ENCODE measurements around the gene CENPE. TPM values are rescaled to one million over a fixed set of nuclear protein-coding genes. Genes with fewer than 3 reads are reported as not detected.
"Not testable (repeated sequence)": the region's sequence is repeated elsewhere in the genome, so short reads cannot be mapped to it uniquely, and the experiment has no call there.

The CENPE gene, protein sequence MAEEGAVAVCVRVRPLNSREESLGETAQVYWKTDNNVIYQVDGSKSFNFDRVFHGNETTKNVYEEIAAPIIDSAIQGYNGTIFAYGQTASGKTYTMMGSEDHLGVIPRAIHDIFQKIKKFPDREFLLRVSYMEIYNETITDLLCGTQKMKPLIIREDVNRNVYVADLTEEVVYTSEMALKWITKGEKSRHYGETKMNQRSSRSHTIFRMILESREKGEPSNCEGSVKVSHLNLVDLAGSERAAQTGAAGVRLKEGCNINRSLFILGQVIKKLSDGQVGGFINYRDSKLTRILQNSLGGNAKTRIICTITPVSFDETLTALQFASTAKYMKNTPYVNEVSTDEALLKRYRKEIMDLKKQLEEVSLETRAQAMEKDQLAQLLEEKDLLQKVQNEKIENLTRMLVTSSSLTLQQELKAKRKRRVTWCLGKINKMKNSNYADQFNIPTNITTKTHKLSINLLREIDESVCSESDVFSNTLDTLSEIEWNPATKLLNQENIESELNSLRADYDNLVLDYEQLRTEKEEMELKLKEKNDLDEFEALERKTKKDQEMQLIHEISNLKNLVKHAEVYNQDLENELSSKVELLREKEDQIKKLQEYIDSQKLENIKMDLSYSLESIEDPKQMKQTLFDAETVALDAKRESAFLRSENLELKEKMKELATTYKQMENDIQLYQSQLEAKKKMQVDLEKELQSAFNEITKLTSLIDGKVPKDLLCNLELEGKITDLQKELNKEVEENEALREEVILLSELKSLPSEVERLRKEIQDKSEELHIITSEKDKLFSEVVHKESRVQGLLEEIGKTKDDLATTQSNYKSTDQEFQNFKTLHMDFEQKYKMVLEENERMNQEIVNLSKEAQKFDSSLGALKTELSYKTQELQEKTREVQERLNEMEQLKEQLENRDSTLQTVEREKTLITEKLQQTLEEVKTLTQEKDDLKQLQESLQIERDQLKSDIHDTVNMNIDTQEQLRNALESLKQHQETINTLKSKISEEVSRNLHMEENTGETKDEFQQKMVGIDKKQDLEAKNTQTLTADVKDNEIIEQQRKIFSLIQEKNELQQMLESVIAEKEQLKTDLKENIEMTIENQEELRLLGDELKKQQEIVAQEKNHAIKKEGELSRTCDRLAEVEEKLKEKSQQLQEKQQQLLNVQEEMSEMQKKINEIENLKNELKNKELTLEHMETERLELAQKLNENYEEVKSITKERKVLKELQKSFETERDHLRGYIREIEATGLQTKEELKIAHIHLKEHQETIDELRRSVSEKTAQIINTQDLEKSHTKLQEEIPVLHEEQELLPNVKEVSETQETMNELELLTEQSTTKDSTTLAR (N-terminal part only)
- 7.0 and 13.5 TPM in 2 replicates for total RNA-seq

GRCh38 chr4:103198111-103198765 is at the start of gene CENPE:
TSS of gene CENPE (minus strand) at chr4:103198343. CDS start at chr4:103198319, 24 bp downstream.
- peak; percentile 84 to 93 for DNase-seq (ENCODE audit: low read depth in 2 of 2)

DNA sequence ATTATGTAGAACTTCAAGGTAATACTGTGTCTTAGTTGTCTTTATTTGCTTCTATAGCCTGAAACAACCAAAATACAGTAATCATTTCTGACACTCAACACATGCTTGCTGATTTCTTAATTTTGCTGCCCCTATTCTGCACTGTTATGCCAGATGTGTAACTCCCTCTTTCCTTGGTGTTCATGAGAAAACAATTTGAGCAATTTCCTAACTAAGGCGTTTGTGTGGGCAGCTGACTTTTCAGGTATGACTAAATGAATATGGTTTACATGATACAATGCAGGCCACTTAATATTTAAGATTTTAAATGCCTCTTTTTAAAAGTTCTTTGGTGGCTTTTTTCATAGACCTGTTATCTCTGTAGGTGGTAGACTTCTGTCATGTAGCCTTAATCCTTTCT is 46.1 kb upstream of the CENPE start:
- DNase-seq (ENCODE audit: low read depth in 2 of 2): no peak

DNA sequence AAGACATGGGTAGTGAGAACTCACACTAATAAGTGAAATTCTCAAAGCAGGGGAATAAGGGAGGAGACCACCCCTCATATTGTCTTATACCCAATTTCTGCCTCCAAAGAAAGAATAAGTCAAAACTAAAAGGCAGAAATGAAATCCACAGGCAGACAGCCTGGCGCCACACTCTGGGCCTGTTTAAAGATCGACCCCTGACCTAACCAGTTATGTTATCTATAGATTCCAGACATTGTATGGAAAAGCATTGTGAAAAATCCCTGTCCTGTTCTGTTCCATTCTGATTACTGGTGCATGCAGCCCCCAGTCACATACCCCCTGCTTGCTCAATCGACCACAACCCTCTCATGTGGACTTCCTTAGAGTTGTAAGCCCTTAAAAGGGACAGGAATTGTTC is 32.8 kb upstream of the CENPE start:
- DNase-seq (ENCODE audit: low read depth in 2 of 2): not testable (repeated sequence)

- DNase-seq (ENCODE audit: low read depth in 2 of 2): not testable (repeated sequence)
These were observed 25.4 kb upstream of the CENPE start for GRCh38 chr4:103223556-103223955.

- DNase-seq (ENCODE audit: low read depth in 2 of 2): no peak
These were observed 9.5 kb upstream of the CENPE start for GRCh38 chr4:103207673-103208072.

GRCh38 chr4:103204111-103204510 is 6.0 kb upstream of the CENPE start:
- DNase-seq (ENCODE audit: low read depth in 2 of 2): no peak

DNA sequence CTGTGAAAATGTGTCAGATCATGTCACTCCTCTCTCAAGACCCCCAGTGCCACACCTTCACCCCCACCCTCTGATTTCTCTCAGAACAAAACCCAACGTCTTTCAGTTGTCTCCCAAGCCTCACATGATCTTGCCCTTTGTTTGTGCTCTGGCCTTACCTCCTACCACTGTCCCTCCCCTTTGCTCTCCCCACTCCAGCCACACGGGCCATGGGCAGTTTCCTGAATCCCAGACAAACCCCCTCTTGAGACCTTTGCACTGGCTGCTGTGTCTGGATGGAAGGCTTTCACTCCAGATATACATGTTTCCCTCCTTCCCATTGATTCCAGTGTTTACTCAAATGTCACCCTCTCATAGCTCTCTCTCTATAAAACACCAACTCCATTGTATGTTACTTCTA is 3.6 kb upstream of the CENPE start:
- no peak for DNase-seq (ENCODE audit: low read depth in 2 of 2)

DNA sequence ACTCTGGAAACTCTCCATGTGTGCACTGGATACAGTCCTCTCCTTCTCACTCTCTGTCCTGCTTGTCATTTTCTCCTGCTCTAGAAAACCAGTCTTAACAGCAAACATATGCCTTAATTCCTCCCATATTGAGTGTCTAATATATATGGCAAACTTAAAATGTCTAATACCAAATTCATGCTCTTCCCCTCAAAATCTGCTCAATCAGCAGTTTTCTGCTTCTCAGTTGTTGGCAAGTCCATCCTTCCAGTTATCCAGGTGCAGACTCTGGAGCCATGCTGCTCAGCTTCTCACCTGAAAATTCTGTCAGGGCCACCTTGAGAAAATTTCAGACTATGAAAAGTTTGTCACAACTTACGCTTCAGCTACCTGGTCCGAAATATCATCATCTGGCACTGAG is 3.1 kb upstream of the CENPE start:
- no peak for DNase-seq (ENCODE audit: low read depth in 2 of 2)

DNA sequence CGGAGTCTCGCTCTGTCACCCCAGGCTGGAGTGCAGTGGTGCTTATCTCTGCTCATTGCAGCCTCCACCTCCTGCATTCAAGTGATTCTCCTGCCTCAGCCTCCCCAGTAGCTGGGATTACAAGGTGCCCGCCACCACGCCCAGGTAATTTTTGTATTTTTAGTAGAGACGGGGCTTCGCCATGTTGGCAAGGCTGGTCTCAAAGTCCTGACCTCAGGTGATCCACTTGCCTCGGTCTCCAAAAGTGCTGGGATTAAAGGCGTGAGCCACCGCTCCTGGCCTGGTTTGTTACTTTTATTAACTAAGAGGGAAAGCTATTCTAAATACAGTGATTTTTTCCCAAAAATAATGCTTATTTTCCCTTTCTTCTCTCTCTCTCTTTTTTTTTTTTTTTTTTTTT is 866 bp upstream of the CENPE start:
- DNase-seq (ENCODE audit: low read depth in 2 of 2): no peak

DNA sequence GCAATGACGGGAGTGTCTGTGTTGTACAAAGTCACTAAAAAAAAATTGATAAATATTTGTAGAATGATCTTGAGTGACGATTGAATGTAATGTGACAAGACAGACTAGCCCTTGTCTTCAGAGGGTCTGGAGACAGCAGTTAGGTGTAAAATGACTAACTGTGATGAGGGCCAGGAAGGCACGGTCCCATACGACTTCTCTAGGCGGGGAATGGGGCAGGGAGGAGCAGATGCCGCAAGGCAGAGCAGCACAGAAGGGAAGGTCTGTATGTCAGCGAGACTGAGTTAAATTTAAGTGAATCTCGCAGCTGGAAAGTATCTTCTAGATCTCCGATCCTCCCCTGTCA is 405 bp downstream of the CENPE start:
- DNase-seq (ENCODE audit: low read depth in 2 of 2): no peak

DNA sequence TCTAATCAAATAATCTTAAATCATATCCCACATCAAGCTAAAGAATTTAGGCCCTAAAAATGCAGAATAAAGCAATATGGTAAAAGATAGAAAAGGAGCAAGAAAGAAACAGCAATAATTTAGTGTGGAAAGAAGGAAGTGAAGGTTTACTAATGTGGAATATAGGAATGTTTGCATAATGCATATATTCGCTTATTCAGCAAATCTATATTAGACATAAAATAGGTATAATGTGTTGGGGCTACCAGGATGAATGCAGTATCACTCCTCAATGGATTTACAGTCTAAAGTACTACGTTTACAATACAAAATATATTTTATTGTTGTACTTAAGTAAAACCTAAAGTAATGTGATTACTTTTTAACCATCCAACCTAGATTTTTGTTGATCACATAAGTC is 4.7 kb downstream of the CENPE start:
- DNase-seq (ENCODE audit: low read depth in 2 of 2): no peak

DNA sequence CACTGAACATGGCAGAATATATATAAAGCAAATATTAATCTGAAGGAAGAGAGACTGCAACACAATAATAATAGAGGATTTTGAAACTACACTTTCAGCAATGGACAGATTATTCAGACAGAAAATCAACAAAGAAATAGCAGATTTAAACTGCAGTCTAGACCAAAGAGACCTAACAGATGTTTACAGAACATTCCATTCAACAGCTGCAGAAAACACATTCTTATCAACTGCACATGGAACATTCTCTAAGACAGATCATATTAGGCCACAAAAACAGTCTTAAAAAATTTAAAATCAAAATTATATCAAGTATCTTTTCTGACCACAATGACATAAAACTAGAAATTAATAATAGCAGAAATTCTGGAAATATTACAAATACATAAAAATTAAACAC is 27.1 kb downstream of the CENPE start:
- no peak for DNase-seq (ENCODE audit: low read depth in 2 of 2)

DNA sequence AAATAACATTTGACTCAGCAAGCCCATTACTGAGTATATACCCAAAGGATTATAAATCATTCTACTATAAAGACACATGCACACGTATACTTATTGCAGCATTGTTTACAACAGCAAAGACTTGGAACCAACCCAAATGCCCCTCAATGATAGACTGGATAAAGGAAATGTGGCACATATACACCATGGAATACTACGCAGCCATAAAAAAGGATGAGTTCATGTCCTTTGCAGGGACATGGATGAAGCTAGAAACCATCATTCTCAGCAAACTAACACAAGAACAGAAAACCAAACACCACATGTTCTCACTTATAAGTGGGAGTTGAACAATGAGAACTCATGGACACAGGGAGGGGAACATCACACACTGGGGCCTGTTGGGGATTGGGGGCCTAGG is 28.4 kb downstream of the CENPE start:
- not testable (repeated sequence) for DNase-seq (ENCODE audit: low read depth in 2 of 2)

DNA sequence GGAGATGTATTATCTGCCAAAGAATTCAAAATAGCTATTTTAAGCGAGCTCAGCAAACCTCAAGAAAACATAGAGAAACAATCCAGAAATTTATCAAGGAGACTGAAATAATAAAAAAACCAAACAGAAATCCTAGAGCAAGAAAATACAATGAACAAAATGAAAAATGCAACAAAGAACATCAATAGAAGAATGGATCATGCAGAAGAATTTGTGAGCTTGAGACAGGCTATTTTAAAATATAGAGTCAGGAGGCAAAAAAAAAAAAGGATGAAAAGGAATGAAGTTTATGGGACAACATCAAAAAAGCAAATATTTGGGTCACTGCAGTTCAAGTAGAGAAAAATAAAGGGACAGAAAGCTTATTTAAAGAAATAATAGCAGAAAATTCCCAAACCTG is 29.1 kb downstream of the CENPE start:
- no peak for DNase-seq (ENCODE audit: low read depth in 2 of 2)

DNA sequence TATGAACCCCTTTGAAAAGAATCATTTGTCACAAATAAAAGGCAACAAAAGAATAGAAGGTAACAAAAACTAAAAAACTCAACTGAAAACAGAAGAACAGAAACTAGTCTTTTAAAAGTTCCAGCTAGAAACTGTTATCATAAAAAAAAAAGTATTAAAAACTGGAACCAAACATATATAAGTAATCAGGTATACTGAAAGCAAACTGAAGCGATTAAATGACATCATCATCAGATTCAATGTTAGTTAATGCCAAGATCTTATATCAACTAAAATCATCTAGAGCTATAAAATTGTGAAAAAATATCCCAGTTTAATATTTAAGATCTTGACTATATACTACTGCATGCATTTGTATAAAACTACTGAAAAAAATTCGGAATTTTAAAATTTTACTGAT is 36.0 kb downstream of the CENPE start:
- DNase-seq (ENCODE audit: low read depth in 2 of 2): no peak

DNA sequence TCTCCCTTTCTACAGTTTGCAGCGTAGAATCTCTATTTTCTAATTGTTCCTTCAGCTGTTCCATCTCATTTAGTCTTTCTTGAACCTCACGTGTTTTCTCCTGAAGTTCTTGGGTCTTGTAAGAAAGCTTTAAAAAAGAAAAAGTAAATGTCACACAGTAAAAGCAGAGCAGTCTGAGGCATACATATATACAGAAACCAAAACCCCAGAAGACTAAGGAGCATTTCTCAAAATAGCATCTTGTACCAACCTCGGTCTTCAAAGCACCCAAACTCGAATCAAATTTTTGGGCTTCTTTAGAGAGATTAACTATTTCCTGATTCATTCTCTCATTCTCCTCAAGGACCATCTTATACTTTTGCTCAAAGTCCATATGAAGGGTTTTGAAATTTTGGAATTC is 39.4 kb downstream of the CENPE start:
- DNase-seq (ENCODE audit: low read depth in 2 of 2): no peak

- no peak for DNase-seq (ENCODE audit: low read depth in 2 of 2)
These were observed 42.0 kb downstream of the CENPE start for GRCh38 chr4:103156106-103156505.

- DNase-seq (ENCODE audit: low read depth in 2 of 2): no peak
These were observed 45.8 kb downstream of the CENPE start for GRCh38 chr4:103152381-103152780.

DNA sequence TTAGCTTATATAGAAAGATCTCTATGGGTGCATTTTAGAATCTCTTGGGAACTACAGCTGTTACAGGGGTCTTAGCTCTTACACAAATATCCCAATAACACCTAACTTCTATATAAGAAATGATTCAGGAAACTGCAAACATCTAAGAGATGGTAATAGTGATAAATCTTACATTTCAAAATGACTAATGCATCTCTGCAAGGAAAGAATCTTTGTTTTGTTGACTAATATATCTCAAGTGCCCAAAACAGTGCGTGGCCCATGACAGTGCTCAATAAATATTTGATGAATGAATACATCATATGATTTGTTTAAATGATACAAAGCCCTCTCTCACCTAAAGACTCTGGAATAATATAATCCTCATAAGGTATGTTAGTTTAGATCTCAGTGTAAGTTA is 47.5 kb downstream of the CENPE start:
- DNase-seq (ENCODE audit: low read depth in 2 of 2): peak in 1 of 2 donors; percentile 7

- DNase-seq (ENCODE audit: low read depth in 2 of 2): no peak
These were observed 53.2 kb downstream of the CENPE start for GRCh38 chr4:103144926-103145325.

- peak in 1 of 2 donors; percentile 38 for DNase-seq (ENCODE audit: low read depth in 2 of 2)
These were observed 60.7 kb downstream of the CENPE start for GRCh38 chr4:103137446-103137827.
